ENCODE measurements around the gene CRHR1. TPM values are rescaled to one million over a fixed set of nuclear protein-coding genes. Genes with fewer than 3 reads are reported as not detected.

Gene CRHR1
- total RNA-seq, 6 donors from 2014 or later: not detected

GRCh38 chr17:45793999-45794540 is 9.9 kb downstream of the CRHR1 start:
- ATAC-seq (ENCODE audit: low FRiP score in 2 of 2) (no peak), DNase-seq (no peak)
- peaks cover 0 to 3% (median 0%) of the 10 kb centered on the region in 4 donors for H3K27me3 ChIP-seq
- no peaks in the 10 kb centered on the region for H3K9me3 ChIP-seq
- 88 to 91% methylated on average over 8 of the region's 8 CpGs for WGBS, 2 donors
- H3K4me1 ChIP-seq: no peaks in the 10 kb centered on the region
- no peak overlapping the region for H3K4me3 ChIP-seq
- no peak for TF ChIP-seq EP300 (IDR thresholded peaks at IDR 0.05)
- TF ChIP-seq POLR2A (IDR thresholded peaks at IDR 0.05): no peak
- TF ChIP-seq POLR2AphosphoS5 (IDR thresholded peaks at IDR 0.05): no peak
- no peak for TF ChIP-seq CTCF (IDR thresholded peaks at IDR 0.05)
- H3K27ac ChIP-seq: no peak overlapping the region
- H3K36me3 ChIP-seq: no peaks in the 10 kb centered on the region

GRCh38 chr17:45794840-45795239 is 10.7 kb downstream of the CRHR1 start:
- no peak overlapping the region for H3K27ac ChIP-seq
- no peaks in the 10 kb centered on the region for H3K36me3 ChIP-seq
- DNase-seq: no peak
- no peaks in the 10 kb centered on the region for H3K4me1 ChIP-seq
- H3K9me3 ChIP-seq: no peaks in the 10 kb centered on the region
- no peak for ATAC-seq (ENCODE audit: low FRiP score in 2 of 2)
- WGBS, 2 donors: 71 to 89% methylated on average over 3 to 6 of the region's 6 CpGs
- TF ChIP-seq POLR2A (IDR thresholded peaks at IDR 0.05): no peak
- TF ChIP-seq CTCF (IDR thresholded peaks at IDR 0.05): no peak
- no peak for TF ChIP-seq EP300 (IDR thresholded peaks at IDR 0.05)
- no peak for TF ChIP-seq POLR2AphosphoS5 (IDR thresholded peaks at IDR 0.05)
- peaks cover 0 to 3% (median 0%) of the 10 kb centered on the region in 4 donors for H3K27me3 ChIP-seq
- H3K4me3 ChIP-seq: no peak overlapping the region

- DNase-seq (no peak), ATAC-seq (ENCODE audit: low FRiP score in 2 of 2) (no peak)
- Histone ChIP-seq H3K9me3 (no peaks in the 10 kb centered on the region), H3K4me1 (no peaks in the 10 kb centered on the region), H3K4me3 (no peak overlapping the region), H3K27ac (no peak overlapping the region), H3K27me3 (no peaks in the 10 kb centered on the region), H3K36me3 (no peaks in the 10 kb centered on the region)
- TF ChIP-seq POLR2A (IDR thresholded peaks at IDR 0.05): no peak
- no peak for TF ChIP-seq EP300 (IDR thresholded peaks at IDR 0.05)
- TF ChIP-seq POLR2AphosphoS5 (IDR thresholded peaks at IDR 0.05): no peak
- TF ChIP-seq CTCF (IDR thresholded peaks at IDR 0.05): no peak
- 31 to 33% methylated on average over 2 of the region's 2 CpGs for WGBS, 2 donors
These were observed 16.7 kb downstream of the CRHR1 start for GRCh38 chr17:45800816-45801215.

GRCh38 chr17:45801421-45801820 is 17.3 kb downstream of the CRHR1 start:
- DNase-seq: no peak
- Histone ChIP-seq H3K36me3 (no peaks in the 10 kb centered on the region), H3K4me1 (no peaks in the 10 kb centered on the region), H3K27me3 (no peaks in the 10 kb centered on the region), H3K27ac (no peak overlapping the region), H3K4me3 (no peak overlapping the region), H3K9me3 (no peaks in the 10 kb centered on the region)
- no peak for TF ChIP-seq POLR2AphosphoS5 (IDR thresholded peaks at IDR 0.05)
- no peak for TF ChIP-seq POLR2A (IDR thresholded peaks at IDR 0.05)
- TF ChIP-seq CTCF (IDR thresholded peaks at IDR 0.05): no peak
- TF ChIP-seq EP300 (IDR thresholded peaks at IDR 0.05): no peak
- 74 to 81% methylated on average over 8 of the region's 8 CpGs for WGBS, 2 donors
- no peak for ATAC-seq (ENCODE audit: low FRiP score in 2 of 2)

- Histone ChIP-seq H3K27me3 (no peaks in the 10 kb centered on the region), H3K27ac (no peak overlapping the region), H3K36me3 (no peaks in the 10 kb centered on the region), H3K4me1 (no peaks in the 10 kb centered on the region), H3K4me3 (no peak overlapping the region), H3K9me3 (no peaks in the 10 kb centered on the region)
- 77 to 94% methylated on average over 1 of the region's 1 CpG for WGBS, 2 donors
- ATAC-seq (ENCODE audit: low FRiP score in 2 of 2) (no peak), DNase-seq (no peak)
- TF ChIP-seq POLR2AphosphoS5 (IDR thresholded peaks at IDR 0.05) (no peak), POLR2A (IDR thresholded peaks at IDR 0.05) (no peak), EP300 (IDR thresholded peaks at IDR 0.05) (no peak)
These were observed 24.7 kb downstream of the CRHR1 start for GRCh38 chr17:45808845-45809244.

Measured in upper lobe of left lung (tissue), 6 donors.